Keratinocyte (primary cell): Measurements from ENCODE around the gene TNFSF10. TPM values are rescaled to one million over a fixed set of nuclear protein-coding genes. Genes with fewer than 3 reads are reported as not detected.

ENCODE experiments used
- DNase-seq: peaks from one replicate; pipeline ENCODE4 v3.0.0-alpha.2; 2011; ENCODE audit warnings: low read depth, missing footprints, low spot score
- FAIRE-seq: peaks from 2 replicates; lab custom pipeline; 2011; peaks lifted over from hg19 to GRCh38; lab: Jason Lieb, UNC
- H2AFZ ChIP-seq: 2 replicates; pipeline ENCODE4 v1.6.0; 2012; ENCODE audit warnings: low read length, control low read depth, inconsistent platforms; ENCODE audit not compliant: control insufficient read depth
- H3K27ac ChIP-seq: 2 replicates; pipeline ENCODE4 v1.5.1; 2011; ENCODE audit warnings: low read length; ENCODE audit not compliant: control insufficient read depth, insufficient read depth
- H3K27me3 ChIP-seq: 3 replicates; pipeline ENCODE4 v1.6.0; 2011; ENCODE audit warnings: low read length; ENCODE audit not compliant: control insufficient read depth, insufficient read depth; ENCODE audit errors: extremely low read depth
- H3K36me3 ChIP-seq, 2 experiments: 2 replicates in 1 of 2; 3 replicates in 1 of 2; pipeline ENCODE4 v1.5.1; 2011; ENCODE audit warnings: low read length in 2 of 2, mild to moderate bottlenecking in 1 of 2; ENCODE audit not compliant: control insufficient read depth in 2 of 2, insufficient read depth in 2 of 2; ENCODE audit errors: extremely low read depth in 1 of 2
- H3K4me1 ChIP-seq: 3 replicates; pipeline ENCODE4 v1.5.1; 2011; ENCODE audit warnings: low read length; ENCODE audit not compliant: control insufficient read depth, insufficient read depth; ENCODE audit errors: extremely low read depth
- H3K4me2 ChIP-seq: 3 replicates; pipeline ENCODE4 v1.6.0; 2011; ENCODE audit warnings: low read depth, low read length; ENCODE audit not compliant: control insufficient read depth, insufficient read depth; ENCODE audit errors: extremely low read depth
- H3K4me3 ChIP-seq, 3 experiments: fragments of 200-600 bp in 1 of 3; sonication (generic) in 1 of 3; 2 replicates in 2 of 3; 3 replicates in 1 of 3; pipeline ENCODE4 v1.5.1; 2011 to 2016; ENCODE audit warnings: low read length in 3 of 3, mild to moderate bottlenecking in 3 of 3, control low read depth in 2 of 3, inconsistent platforms in 1 of 3, low read depth in 1 of 3, mixed read lengths in 1 of 3, mixed run types in 1 of 3, moderate library complexity in 1 of 3; ENCODE audit not compliant: control insufficient read depth in 2 of 3, insufficient read depth in 2 of 3; ENCODE audit errors: extremely low read depth in 1 of 3
- H3K79me2 ChIP-seq: 2 replicates; pipeline ENCODE4 v1.6.0; 2012; ENCODE audit warnings: low read length; ENCODE audit not compliant: control insufficient read depth, insufficient read depth
- H3K9ac ChIP-seq: 3 replicates; pipeline ENCODE4 v1.6.0; 2011; ENCODE audit warnings: low read length; ENCODE audit not compliant: control insufficient read depth, insufficient read depth; ENCODE audit errors: extremely low read depth
- H3K9me1 ChIP-seq: 3 replicates; pipeline ENCODE4 v1.6.0; 2011; ENCODE audit warnings: low read length; ENCODE audit not compliant: control insufficient read depth, insufficient read depth; ENCODE audit errors: extremely low read depth
- H3K9me3 ChIP-seq: 2 replicates; pipeline ENCODE4 v1.5.1; 2012; ENCODE audit warnings: low read depth, low read length; ENCODE audit not compliant: control insufficient read depth
- H4K20me1 ChIP-seq: 3 replicates; pipeline ENCODE4 v1.6.0; 2011; ENCODE audit warnings: low read length; ENCODE audit not compliant: control insufficient read depth, insufficient read depth; ENCODE audit errors: extremely low read depth
- CTCF ChIP-seq, 3 experiments: IDR thresholded peaks in 1 of 3; conservative IDR thresholded peaks in 1 of 3; optimal IDR thresholded peaks in 1 of 3; 2 replicates in 2 of 3; 3 replicates in 1 of 3; pipeline versions ENCODE3 to v1.5.1; 2011; ENCODE audit warnings: low read length in 3 of 3, mild to moderate bottlenecking in 3 of 3, moderate library complexity in 2 of 3, control low read depth in 1 of 3, inconsistent platforms in 1 of 3; ENCODE audit not compliant: insufficient read depth in 2 of 3; ENCODE audit errors: extremely low read depth in 1 of 3
- EZH2 ChIP-seq: IDR thresholded peaks from one replicate; pipeline ENCODE4 v1.6.1; 2012; ENCODE audit warnings: inconsistent platforms, mild to moderate bottlenecking, low read length, moderate library complexity
- dilution Hi-C: fragments of 300-500 bp; cut with MboI; formaldehyde crosslinking; loops from one replicate; pipeline ENCODE4 v1.7.0; 2020; ENCODE audit warnings: low sequenced_read_pairs; ENCODE audit not compliant: extremely low pct_ligation_motif_present
- polyA plus RNA-seq, 5 experiments: library from polyadenylated mRNA; depleted of rRNA in 3 of 5; stranded (reverse) in 3 of 5; stranded (forward) in 1 of 5; unstranded in 1 of 5; fragments of >200 nt; gene quantifications; 1 replicate in 1 of 5; 2 replicates in 3 of 5; 3 replicates in 1 of 5; pipeline versions ENCODE4 v1.2.1 to v1.2.3, GENCODE V29; 2011 to 2012; ENCODE audit warnings: missing spikeins in 2 of 5, low read depth in 1 of 5, low replicate concordance in 1 of 5

TNFSF10 gene
- polyA plus RNA-seq, 1 donor (not counting 4 experiments of a cell fraction or from before 2014, with no cell fraction given), result 21.7 TPM

- peaks cover 25% of the 10 kb centered on the region for H3K4me1 ChIP-seq
- DNase-seq (no peak), FAIRE-seq (no peak)
- no peaks in the 10 kb centered on the region for H3K79me2 ChIP-seq
- no peak overlapping the region for H2AFZ ChIP-seq
- H3K9me1 ChIP-seq, result no peaks in the 10 kb centered on the region
- no peaks in the 10 kb centered on the region for H4K20me1 ChIP-seq
- no peaks in the 10 kb centered on the region for H3K9me3 ChIP-seq
- no peak overlapping the region for H3K27ac ChIP-seq
- no peak overlapping the region for H3K4me3 ChIP-seq
- H3K36me3 ChIP-seq, result no peaks in the 10 kb centered on the region
- TF ChIP-seq CTCF (optimal IDR thresholded peaks at IDR 0.05 in 1 of 3, IDR thresholded peaks at IDR 0.05 in 1 of 3, conservative IDR thresholded peaks at IDR 0.05 in 1 of 3; ENCODE audit: extremely low read depth in 1 of 3, insufficient read depth in 2 of 3, low read length in 3 of 3), result no peak
- TF ChIP-seq EZH2, result no peak
- H3K9ac ChIP-seq, result no peak overlapping the region
- no peak overlapping the region for H3K4me2 ChIP-seq
- no peaks in the 10 kb centered on the region for H3K27me3 ChIP-seq
- dilution Hi-C loops, result no loop called here
Observed at GRCh38 chr3:172464306-172464705, 58.9 kb downstream of the TNFSF10 start.

- FAIRE-seq (no peak), DNase-seq (no peak)
- Histone ChIP-seq H3K9me3 (no peaks in the 10 kb centered on the region), H3K27me3 (no peaks in the 10 kb centered on the region), H3K4me1 (no peaks in the 10 kb centered on the region), H3K9me1 (no peaks in the 10 kb centered on the region), H4K20me1 (no peaks in the 10 kb centered on the region), H3K27ac (no peak overlapping the region), H3K9ac (no peak overlapping the region), H3K79me2 (no peaks in the 10 kb centered on the region), H3K4me3 (no peak overlapping the region), H3K4me2 (no peak overlapping the region), H3K36me3 (no peaks in the 10 kb centered on the region), H2AFZ (no peak overlapping the region)
- dilution Hi-C loops, result no loop called here
- peak in 2 of 3 experiments; percentile 86 to 87 for TF ChIP-seq CTCF (optimal IDR thresholded peaks at IDR 0.05 in 1 of 3, IDR thresholded peaks at IDR 0.05 in 1 of 3, conservative IDR thresholded peaks at IDR 0.05 in 1 of 3; ENCODE audit: extremely low read depth in 1 of 3, insufficient read depth in 2 of 3, low read length in 3 of 3)
- no peak for TF ChIP-seq EZH2
Observed at GRCh38 chr3:172461530-172462138, 61.6 kb downstream of the TNFSF10 start.
